Measurements from ENCODE around the gene TAF11L7. TPM values are rescaled to one million over a fixed set of nuclear protein-coding genes. Genes with fewer than 3 reads are reported as not detected.
"Not testable (repeated sequence)": the region's sequence is repeated elsewhere in the genome, so short reads cannot be mapped to it uniquely, and the experiment has no call there.

TAF11L7 gene
- total RNA-seq, 2 experiments from 2014 or later: not detected

DNA sequence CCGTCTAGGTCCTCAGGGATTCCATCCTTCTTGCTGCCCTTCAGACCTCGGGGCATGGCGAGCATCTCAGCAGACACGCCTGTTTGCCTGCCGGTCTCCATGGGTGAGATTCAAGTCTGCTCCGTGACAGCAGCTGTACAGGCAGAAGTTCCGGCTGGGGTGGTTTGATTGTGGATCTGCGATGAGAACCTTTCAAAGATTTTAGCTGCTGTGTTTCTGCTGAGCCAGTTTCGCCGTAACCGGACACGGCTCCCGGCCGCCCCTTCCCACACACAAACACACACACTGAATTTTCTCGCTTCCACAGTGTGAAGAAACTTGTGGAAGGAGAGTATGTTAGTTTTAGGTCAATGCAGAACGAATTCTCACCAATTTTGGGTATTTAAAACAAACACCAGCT, 5.3 kb upstream of the TAF11L7 start, which contains the start of gene TAF11L8:
Gene TAF11L8, minus strand, starts transcription at position 101 of the 400 bp plus-strand sequence.
- H3K4me1 Mint-ChIP-seq (ENCODE audit: low read depth); H3K9me3 Mint-ChIP-seq; intact Hi-C loops (cut with micrococcal nuclease); H3K4me3 Mint-ChIP-seq; H3K27me3 Mint-ChIP-seq; H3K27ac Mint-ChIP-seq; H3K36me3 Mint-ChIP-seq; POLR2A ChIA-PET; DNase-seq; CTCF ChIA-PET: not testable (repeated sequence)

Other genes starting within 250 kb of the TAF11L7 start
- gene TAF11L2, start 87.5 kb downstream of the TAF11L7 start, total RNA-seq: not detected
- not detected for gene TAF11L3, start 67.4 kb downstream of the TAF11L7 start, total RNA-seq
- not detected for gene TAF11L4, start 64.0 kb downstream of the TAF11L7 start, total RNA-seq
- gene TAF11L5, start 60.5 kb downstream of the TAF11L7 start, total RNA-seq: not detected
- gene TAF11L6, start 57.1 kb downstream of the TAF11L7 start, total RNA-seq: not detected
- not detected for gene TAF11L8, start 5.2 kb upstream of the TAF11L7 start, total RNA-seq
- not detected for gene TAF11L9, start 8.6 kb upstream of the TAF11L7 start, total RNA-seq
- gene TAF11L10, start 12.1 kb upstream of the TAF11L7 start, total RNA-seq: not detected
- gene TAF11L11, start 18.4 kb upstream of the TAF11L7 start, total RNA-seq: not detected
- not detected for gene TAF11L12, start 24.6 kb upstream of the TAF11L7 start, total RNA-seq
- gene TAF11L13, start 46.3 kb upstream of the TAF11L7 start, total RNA-seq: not detected
- gene TAF11L14, start 48.7 kb upstream of the TAF11L7 start, total RNA-seq: not detected

Measured in activated CD4-positive, alpha-beta memory T cell treated with anti-CD3 and anti-CD28 coated beads for 36 hours (primary cell).